Mesodermal cell (in vitro differentiated cells): ENCODE results near the gene AP2A2.
"Not testable (repeated sequence)": the region's sequence is repeated elsewhere in the genome, so short reads cannot be mapped to it uniquely, and the experiment has no call there.

Source experiments
- H3K27ac ChIP-seq: 2 replicates; pipeline ENCODE4 v1.7.0; 2013; ENCODE audit warnings: mild to moderate bottlenecking, low read depth, low read length, moderate library complexity; ENCODE audit not compliant: severe bottlenecking
- H3K36me3 ChIP-seq: 2 replicates; pipeline ENCODE4 v1.7.1; 2013; ENCODE audit warnings: mild to moderate bottlenecking, low read length, moderate library complexity; ENCODE audit not compliant: control insufficient read depth, insufficient read depth
- H3K4me1 ChIP-seq: one replicate; pipeline ENCODE4 v1.7.1; 2013; ENCODE audit warnings: mild to moderate bottlenecking, low read length; ENCODE audit not compliant: insufficient read depth, control insufficient read depth, poor library complexity, severe bottlenecking
- H3K4me3 ChIP-seq: 2 replicates; pipeline ENCODE4 v1.7.0; 2013; ENCODE audit warnings: low read length, control low read depth, mild to moderate bottlenecking; ENCODE audit not compliant: insufficient read depth, poor library complexity, severe bottlenecking; ENCODE audit errors: extremely low read depth
- H3K9me3 ChIP-seq: 2 replicates; pipeline ENCODE4 v1.7.1; 2013; ENCODE audit warnings: mild to moderate bottlenecking, low read length, moderate library complexity; ENCODE audit not compliant: control insufficient read depth
- WGBS, 2 experiments: methylation state at CpG; one replicate each; pipeline ENCODE4 v1.1.5; 2013; ENCODE audit warnings: missing lambda C conversion rate in 2 of 2; ENCODE audit not compliant: insufficient coverage in 2 of 2; 5-methylcytosine and 5-hydroxymethylcytosine counted together

Gene AP2A2

DNA sequence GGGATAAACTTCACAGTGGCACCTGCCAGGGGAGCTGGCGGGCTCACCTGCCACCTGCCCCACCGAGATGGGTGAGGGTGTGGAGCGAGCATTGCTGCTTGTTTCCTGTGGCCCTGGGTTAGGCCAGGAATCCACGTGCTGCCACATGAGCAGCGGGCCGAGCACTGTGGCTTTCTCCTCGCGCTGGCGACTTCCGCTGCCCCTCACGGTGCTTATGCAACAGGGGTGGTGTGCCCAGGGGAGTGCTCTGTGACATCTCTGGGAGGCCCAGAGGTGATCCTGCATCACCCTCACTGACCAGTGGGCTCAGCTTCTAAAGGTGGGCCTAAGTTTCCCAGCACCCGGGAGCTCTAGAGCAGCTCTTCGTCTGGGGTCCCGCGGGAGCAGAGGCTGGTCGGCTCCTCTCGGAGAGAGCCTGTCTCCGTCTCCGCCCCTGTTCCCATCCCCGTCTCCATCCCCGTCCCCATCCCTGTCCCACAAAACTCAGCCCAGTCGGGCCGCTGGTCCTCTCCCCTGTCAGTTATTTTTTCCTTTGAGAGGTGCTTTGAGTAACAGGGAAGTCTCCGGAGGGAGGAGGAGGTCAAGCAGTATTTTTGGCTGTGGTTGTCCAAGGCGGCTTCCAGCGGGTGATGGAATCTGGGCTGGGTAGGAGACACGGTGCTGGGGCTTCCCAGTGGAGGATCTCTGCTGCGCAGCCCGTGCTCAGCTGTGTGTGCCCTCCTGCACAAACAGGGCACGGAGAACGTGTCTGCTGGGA, 42.5 kb downstream of the AP2A2 start:
- Histone ChIP-seq H3K4me1 (no peaks in the 10 kb centered on the region), H3K9me3 (peaks cover 6% of the 10 kb centered on the region), H3K36me3 (peaks cover 91% of the 10 kb centered on the region), H3K4me3 (no peak overlapping the region), H3K27ac (no peak overlapping the region)
- WGBS, 2 experiments = 93% methylated on average over 26 to 30 of the region's 31 CpGs

DNA sequence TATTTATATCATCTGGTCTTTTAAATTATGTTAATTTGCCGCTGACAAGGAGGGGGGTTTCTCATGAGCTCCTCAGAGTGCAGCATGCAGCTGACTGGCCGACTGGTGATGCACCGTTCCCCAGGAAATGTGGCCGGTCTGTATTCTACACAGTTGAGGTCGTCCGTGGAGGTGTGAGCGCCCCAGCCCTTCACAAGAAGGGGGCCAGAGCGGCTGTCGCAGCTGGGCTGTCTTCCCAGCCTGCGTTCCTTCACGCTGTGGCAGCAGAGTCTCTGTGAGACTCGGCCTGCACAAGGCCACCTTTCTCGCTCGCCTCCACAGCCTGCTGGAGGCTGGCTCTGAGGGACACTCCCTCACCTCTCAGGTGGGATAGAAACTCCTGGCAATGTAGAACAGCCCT, 43.2 kb downstream of the AP2A2 start:
- Histone ChIP-seq H3K4me3 (no peak overlapping the region), H3K9me3 (peaks cover 6% of the 10 kb centered on the region), H3K27ac (no peak overlapping the region), H3K36me3 (peaks cover 91% of the 10 kb centered on the region), H3K4me1 (no peaks in the 10 kb centered on the region)
- 94 to 95% methylated on average over 10 to 13 of the region's 14 CpGs for WGBS, 2 experiments

DNA sequence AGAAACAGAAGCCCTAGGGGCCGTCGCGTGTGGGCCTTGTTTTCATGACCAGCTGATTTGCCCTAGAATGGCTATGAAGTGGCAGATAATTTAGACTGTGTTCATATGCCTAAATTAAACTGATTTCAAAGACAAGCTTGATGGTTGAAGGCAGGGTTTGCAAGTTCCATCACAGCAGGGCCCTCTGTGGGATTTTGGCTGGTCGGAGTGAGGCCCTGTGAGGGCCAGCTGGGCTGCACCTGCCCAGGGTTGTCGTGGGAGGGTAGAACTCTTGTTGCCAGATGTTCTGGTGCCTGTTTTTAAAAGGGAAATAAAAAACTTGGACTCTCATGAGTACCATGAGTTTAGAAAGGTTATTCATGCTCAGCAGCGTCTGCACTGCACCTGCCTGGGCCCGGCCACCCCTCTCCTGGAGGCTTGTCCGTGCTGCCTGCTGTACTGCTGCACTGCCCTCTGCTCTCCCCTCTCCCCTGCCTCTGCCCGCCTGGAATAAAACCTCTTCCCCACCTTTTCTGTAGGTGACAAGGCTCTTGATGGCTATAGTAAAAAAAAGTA, 44.1 kb downstream of the AP2A2 start:
- peaks cover 1% of the 10 kb centered on the region for H3K9me3 ChIP-seq
- no peak overlapping the region for H3K4me3 ChIP-seq
- WGBS, 2 experiments = 93 to 98% methylated on average over 6 to 8 of the region's 9 CpGs
- H3K36me3 ChIP-seq = peaks cover 89% of the 10 kb centered on the region
- no peaks in the 10 kb centered on the region for H3K4me1 ChIP-seq
- H3K27ac ChIP-seq = no peak overlapping the region

- H3K4me1 ChIP-seq = no peaks in the 10 kb centered on the region
- no peaks in the 10 kb centered on the region for H3K9me3 ChIP-seq
- peaks cover 90% of the 10 kb centered on the region for H3K36me3 ChIP-seq
- no peak overlapping the region for H3K27ac ChIP-seq
- WGBS, 2 experiments = 90% methylated on average over 22 to 25 of the region's 26 CpGs
- no peak overlapping the region for H3K4me3 ChIP-seq
Measured at GRCh38 chr11:970319-970871, 44.7 kb downstream of the AP2A2 start.

GRCh38 chr11:971092-971690, 45.5 kb downstream of the AP2A2 start:
- Histone ChIP-seq H3K4me1 (no peaks in the 10 kb centered on the region), H3K27ac (no peak overlapping the region), H3K4me3 (no peak overlapping the region), H3K9me3 (no peaks in the 10 kb centered on the region), H3K36me3 (peaks cover 86% of the 10 kb centered on the region)
- 89 to 91% methylated on average over 9 to 12 of the region's 12 CpGs for whole genome bisulfite sequencing, 2 experiments

GRCh38 chr11:971731-972365, 46.2 kb downstream of the AP2A2 start:
- Histone ChIP-seq H3K4me3 (no peak overlapping the region), H3K36me3 (peaks cover 86% of the 10 kb centered on the region), H3K9me3 (no peaks in the 10 kb centered on the region), H3K4me1 (no peaks in the 10 kb centered on the region), H3K27ac (no peak overlapping the region)
- 96% methylated on average over 31 of the region's 31 CpGs for WGBS, 2 experiments

- H3K36me3 ChIP-seq = peaks cover 88% of the 10 kb centered on the region
- no peak overlapping the region for H3K4me3 ChIP-seq
- 97% methylated on average over 21 to 26 of the region's 26 CpGs for WGBS, 2 experiments
- H3K4me1 ChIP-seq = no peaks in the 10 kb centered on the region
- H3K27ac ChIP-seq = no peak overlapping the region
- H3K9me3 ChIP-seq = no peaks in the 10 kb centered on the region
Measured at GRCh38 chr11:972523-973211, 47.0 kb downstream of the AP2A2 start.

GRCh38 chr11:973237-973636, 47.6 kb downstream of the AP2A2 start:
- no peaks in the 10 kb centered on the region for H3K4me1 ChIP-seq
- 96 to 99% methylated on average over 10 of the region's 11 CpGs for WGBS, 2 experiments
- no peak overlapping the region for H3K27ac ChIP-seq
- no peak overlapping the region for H3K4me3 ChIP-seq
- no peaks in the 10 kb centered on the region for H3K9me3 ChIP-seq
- H3K36me3 ChIP-seq = peaks cover 89% of the 10 kb centered on the region

- not testable (repeated sequence) for H3K4me3 ChIP-seq, H3K27ac ChIP-seq, H3K9me3 ChIP-seq, H3K4me1 ChIP-seq
- H3K36me3 ChIP-seq = peaks cover 84% of the 10 kb centered on the region
- 93 to 94% methylated on average over 38 to 41 of the region's 41 CpGs for WGBS, 2 experiments
Measured at GRCh38 chr11:975376-975775, 49.7 kb downstream of the AP2A2 start.

DNA sequence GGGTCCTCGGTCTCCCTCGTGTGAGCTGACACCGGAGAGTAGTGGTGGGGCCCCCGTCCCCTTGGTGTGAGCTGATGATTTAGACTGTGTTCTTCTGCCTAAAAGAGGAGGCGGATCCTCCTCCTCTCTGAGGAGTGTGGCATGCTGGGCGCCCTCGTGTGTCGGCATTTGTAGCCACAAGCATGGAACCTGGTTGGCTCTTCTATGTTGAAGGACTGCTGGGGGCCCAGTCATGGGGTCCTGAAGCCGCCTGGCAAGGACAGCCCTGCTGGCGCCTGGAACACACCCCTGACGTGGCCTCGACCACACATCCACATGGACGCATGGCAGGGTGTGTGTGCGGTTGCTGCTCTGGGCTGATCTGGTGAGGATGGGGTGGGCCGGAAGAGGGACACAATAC, 50.2 kb downstream of the AP2A2 start:
- H3K36me3 ChIP-seq = peaks cover 83% of the 10 kb centered on the region
- H3K4me3 ChIP-seq = no peak overlapping the region
- H3K4me1 ChIP-seq = no peaks in the 10 kb centered on the region
- 79 to 92% methylated on average over 7 to 11 of the region's 15 CpGs for WGBS, 2 experiments
- H3K9me3 ChIP-seq = no peaks in the 10 kb centered on the region
- H3K27ac ChIP-seq = no peak overlapping the region
